DMS 273 (cell line): Measurements from ENCODE around the gene LRRC23.
A peak's percentile ranks its signal among the peaks of the same experiment; 100 is the strongest.
"Not testable (repeated sequence)": the region's sequence is repeated elsewhere in the genome, so short reads cannot be mapped to it uniquely, and the experiment has no call there.

Experiments used
- DNase-seq: peaks from one replicate; lab custom pipeline; 2025; ENCODE audit not compliant: unreplicated experiment; lab: John Stamatoyannopoulos, UW

LRRC23 gene

DNA sequence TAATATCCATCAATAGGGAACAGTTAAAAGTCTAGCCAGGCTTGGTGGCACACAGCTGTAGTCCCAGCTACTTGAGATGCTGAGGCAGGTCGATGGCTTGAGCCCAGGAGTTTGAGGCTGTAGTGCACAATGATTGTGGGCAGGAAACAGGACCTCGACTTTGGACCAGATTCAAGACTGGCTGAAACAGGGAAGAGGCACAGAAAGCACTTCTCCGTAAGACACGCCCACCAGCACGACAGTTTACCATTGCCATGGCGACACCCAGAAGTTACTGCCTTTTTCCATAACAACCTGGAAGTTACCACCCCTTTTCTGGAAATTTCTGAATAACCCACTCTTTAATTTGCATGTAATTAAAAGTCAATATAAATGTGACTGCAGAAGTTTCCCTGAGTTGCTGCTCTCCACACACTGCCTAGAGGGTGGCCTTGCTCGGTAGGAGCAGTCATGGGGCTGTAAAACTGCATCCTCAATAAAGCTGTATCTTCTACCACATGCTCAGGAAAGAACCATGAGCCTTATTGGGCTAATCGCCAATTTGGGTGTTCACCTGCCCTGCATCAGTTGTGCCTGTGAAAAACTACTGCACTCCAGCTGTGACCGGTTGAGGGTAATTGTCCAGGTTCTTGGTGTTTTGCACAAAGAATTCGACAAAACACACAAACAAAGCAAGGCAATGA, 4.6 kb upstream of the LRRC23 start:
- peak; percentile 21 for DNase-seq

DNA sequence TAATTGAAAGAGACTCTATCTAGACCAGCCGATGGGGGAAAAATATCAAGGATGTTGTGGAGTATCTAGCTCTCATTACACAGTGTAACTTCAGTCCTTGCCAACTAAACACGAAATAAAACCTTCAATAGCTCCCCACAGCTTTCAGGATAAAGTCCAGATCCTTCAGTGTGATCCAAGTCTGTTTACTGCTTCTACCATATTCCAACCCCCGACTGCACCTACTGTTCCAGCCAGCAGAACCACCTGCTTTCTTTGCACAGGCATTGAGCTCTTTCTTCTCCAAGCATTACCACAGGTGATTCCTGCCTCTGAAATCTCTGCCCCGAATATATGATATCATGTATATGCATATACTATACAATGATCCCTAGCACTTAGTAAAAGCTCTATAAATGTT, 2.2 kb upstream of the LRRC23 start:
- DNase-seq: no peak

DNA sequence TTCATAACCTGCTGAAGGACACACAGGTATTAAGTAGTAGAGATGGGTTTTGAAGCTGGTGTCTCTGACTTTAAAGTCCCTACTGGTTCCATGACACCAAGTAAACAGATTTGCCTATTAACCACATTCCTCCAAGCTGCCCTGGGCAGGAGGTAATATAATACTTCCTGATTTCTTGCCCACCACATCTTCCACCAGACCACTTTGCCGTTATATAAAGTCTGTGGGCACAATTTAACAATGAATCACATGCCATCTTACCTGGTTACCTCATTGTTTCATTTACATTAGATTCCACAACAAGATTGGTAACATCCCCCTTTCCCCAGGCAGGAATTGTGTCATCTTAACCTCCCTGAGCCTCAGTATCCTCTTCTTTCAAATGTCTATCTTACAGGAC, 900 bp upstream of the LRRC23 start:
- DNase-seq: no peak

DNA sequence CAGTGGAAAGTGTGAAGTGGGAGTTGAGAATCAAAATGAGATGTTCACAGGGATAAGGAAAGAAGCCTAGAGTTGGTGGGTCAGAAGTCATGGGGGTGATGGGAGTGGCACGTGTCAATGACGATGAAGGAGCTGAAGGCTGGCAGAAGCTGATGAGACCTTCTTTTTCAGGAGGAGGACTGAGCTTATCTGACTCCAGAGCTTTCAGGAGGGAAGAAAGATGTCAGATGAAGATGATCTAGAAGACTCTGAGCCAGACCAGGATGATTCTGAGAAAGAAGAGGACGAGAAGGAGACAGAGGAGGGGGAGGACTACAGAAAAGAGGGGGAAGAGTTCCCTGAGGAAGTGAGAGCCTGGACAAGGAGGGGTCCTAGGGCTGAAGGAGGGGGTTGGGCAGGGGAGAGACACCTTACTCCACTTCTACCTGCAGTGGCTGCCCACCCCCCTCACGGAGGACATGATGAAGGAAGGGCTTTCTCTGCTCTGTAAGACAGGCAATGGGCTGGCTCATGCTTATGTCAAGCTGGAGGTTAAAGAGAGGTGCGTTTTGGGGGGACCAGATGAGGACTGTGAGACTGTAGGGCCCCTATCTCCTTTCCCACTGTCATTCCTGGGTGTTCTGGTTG, 905 bp downstream of the LRRC23 start:
- DNase-seq: no peak

DNA sequence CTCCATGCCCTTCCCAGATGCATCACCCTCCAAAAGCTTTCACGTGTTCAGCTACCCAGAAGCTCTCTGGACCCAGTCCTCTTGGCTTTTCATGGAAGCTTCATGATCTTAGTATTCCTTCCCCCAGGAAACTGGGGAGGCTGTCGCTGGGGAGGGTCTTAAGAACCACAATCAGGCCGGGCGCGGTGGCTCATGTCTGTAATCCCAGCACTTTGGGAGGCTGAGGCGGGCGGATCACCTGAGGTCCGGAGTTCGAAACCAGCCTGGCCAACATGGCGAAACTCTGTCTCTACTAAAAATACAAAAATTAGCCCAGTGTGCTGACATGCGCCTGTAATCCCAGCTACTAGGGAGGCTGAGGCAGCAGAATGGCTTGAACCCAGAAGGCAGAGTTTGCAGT, 3.5 kb downstream of the LRRC23 start:
- DNase-seq: not testable (repeated sequence)

DNA sequence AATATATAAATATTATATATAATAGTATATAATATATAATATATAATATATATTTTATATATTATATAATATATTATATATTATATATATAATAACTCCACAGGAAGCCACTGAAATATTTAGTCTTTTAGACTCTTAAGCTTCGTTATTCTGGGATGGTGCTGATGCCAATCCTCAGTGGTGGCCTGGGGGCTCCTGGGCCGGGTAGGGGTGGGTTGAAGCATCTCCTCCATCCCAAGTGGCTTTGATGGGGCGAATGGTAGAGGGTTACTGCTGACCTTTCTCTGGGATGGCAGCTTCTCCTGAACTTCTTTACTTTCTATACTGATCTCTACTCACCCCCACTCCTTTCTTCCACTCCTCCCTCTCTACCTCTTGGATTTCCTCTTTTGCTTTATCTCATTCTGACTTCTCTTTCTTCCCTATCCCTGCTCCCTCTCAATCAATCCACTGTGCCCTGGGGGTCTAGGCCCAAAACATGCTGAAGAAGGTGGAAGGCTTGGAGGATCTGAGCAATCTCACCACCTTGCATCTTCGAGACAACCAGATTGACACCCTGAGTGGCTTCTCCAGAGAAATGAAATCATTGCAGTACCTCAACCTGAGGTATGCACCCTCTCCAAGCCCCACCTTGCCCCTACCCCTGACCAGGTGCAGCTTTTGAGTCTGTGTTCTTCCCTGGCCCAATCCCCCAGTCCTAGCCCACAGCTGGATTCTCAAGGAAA, 5.0 kb downstream of the LRRC23 start:
- no peak for DNase-seq

DNA sequence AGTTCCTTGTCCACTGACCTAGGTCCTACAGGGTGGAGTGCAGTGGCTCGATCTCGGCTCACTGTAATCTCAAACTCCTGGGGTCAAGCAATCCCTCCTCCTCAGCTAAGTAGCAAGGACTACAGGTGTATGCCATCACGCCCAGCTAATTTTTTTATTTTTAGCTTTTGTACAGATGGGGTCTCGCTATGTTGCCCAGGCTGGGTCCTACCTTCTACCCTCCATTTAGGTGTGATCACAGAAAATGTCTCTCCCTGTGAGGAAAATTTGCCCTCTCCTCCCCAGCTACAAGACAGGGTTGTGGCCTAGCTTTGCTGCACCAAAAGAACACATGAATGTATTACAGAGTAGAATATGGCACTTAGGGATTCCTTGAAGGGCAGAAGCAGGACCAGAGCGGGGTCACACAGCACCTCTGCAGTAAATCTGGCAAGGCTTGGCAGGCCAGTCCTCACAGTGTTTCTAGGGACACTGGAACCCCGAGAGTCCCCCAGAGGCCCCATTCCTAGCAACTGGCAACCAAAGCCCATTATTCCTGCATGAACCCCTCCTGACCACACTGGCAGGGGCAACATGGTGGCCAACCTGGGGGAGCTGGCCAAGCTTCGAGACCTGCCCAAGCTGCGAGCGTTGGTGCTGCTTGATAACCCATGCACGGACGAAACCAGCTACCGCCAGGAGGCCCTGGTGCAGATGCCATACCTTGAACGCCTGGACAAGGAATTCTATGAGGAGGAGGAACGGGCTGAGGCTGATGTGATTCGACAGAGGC, 7.7 kb downstream of the LRRC23 start:
- no peak for DNase-seq

DNA sequence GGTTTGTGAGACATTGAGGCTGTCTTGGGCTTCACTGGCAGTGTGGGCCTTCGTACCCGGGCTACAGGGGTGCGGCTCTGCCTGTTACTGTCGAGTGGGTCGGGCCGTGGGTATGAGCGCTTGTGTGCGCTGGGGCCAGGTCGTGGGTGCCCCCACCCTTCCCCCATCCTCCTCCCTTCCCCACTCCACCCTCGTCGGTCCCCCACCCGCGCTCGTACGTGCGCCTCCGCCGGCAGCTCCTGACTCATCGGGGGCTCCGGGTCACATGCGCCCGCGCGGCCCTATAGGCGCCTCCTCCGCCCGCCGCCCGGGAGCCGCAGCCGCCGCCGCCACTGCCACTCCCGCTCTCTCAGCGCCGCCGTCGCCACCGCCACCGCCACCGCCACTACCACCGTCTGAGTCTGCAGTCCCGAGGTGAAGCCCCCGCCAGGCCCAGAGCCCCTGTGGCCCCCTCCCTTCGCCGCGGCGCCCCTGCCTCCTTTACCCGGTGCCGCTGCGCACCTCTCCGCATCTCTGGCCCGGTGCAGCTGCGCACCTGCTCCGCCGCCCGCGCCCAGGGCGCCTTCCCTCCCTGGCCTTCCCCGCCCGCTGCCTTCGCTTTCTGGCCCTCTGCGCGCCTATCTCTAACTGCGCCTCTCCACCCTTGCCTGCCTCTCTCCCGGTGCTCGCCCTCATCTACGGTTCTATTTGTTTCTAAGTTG, 9.8 kb downstream of the LRRC23 start, which contains the start of gene ENO2:
ENO2 (plus strand) TSS at position 335 of the 701 bp plus-strand sequence. CDS start 1,253 bp downstream, outside the sequence.
- DNase-seq: peak; percentile 60

DNA sequence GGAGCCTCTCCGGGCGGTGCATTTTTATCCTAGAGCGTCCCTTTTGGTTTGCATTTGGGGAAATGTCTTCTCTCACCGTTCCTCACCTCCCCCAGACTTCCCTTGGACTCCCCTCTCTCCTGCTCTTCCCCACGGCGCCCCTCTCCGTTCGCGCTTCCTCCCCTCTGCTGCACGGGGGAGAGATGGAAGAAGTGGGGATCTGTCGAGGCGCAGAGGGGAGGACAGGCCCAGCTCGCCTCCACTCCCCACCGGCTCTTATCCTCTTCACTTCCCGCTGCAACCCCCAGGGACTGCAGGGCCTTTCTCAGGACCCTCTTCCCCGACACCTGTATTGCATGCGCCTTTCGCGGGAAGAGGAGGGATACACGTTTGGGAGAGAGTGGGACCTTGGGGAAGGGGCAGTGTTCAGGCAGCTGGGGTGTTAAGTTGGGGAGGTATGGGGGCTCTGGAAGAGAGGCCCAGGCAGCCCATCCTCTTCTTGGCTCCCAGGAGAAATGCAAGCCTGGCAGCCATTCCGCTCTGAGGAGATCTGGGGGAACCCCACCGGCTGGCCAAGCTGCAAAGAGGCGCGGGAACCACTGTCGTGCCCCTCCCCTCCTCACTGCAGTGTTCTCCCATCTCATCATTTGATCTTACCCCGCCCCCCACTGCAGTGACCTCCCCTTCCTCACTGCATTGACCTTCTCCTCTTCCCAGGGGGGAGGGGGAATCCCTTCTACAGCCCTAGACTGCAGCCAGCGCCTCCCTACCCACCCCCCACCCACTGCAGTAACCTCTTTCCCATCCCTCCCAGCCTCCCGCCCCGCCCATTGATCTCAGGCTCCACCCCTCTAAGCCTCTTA, 10.5 kb downstream of the LRRC23 start:
- no peak for DNase-seq

DNA sequence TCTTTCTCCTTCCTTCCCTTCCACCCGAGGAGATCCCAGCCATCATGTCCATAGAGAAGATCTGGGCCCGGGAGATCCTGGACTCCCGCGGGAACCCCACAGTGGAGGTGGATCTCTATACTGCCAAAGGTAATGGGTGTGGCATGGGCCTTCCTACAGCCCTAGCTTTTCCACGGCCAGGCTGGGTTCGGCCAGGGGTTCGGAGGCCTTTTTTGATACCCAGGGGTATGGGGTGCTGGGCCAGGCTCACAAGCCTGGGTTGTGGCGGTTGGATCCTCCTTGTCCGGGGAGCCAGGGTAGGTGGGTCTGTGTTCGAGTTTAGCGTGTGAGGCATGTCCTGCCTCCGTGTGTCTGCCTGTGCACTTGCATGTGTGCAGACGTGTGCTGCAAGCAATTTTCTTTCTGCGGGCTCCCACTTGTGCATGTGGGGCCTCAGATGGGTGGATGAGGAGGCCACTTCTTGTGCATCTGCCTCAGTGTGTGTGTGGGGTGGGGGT, 11.2 kb downstream of the LRRC23 start:
- DNase-seq: no peak

DNA sequence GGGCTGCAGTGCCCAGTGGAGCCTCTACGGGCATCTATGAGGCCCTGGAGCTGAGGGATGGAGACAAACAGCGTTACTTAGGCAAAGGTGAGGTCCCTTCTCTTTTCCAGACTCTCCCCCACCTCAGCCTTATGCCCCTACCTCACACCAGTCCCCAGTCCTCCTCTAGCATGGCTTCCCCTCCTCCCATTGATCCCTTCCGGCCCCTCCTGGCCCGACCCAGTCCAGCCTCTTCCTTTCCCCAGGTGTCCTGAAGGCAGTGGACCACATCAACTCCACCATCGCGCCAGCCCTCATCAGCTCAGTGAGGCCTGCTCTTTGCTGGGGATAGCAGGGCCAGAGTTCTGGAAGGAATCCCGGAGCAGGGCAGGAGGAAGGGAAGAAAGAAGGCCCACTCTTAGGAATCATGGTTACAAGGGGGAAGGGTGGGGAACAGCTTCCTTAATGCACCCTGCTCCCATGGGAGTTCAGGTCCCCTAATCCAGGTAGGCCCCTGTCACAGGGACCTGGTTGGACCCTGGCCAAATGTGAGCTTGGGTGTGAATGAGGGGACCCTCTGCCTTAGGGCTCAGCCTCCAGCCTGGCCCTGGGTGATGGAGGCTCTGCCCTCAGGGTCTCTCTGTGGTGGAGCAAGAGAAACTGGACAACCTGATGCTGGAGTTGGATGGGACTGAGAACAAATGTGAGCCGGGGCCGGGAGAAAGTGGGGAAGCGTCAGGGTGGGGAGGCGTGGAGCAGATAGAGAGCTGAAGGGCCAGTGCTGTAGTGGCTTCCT, 12.0 kb downstream of the LRRC23 start:
- no peak for DNase-seq

DNA sequence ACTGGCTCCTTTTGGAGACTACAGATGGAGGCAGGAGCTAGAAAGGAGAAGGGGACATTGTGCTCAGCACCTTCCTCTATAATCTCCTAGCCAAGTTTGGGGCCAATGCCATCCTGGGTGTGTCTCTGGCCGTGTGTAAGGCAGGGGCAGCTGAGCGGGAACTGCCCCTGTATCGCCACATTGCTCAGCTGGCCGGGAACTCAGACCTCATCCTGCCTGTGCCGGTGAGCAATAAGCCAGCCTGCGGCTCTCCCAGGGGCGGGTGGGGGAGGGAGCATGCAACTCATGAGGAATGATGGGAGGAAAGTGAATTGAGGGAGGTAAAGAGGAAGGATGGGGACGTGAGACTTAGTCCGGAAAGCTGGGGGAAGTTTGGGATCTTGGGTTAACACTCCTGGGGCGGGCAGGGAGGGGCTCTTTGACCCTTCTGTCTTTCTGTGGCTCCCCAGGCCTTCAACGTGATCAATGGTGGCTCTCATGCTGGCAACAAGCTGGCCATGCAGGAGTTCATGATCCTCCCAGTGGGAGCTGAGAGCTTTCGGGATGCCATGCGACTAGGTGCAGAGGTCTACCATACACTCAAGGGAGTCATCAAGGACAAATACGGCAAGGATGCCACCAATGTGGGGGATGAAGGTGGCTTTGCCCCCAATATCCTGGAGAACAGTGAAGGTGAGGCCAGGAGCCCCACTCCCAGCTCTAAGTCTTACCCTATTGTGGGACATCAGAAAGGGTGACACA, 13.0 kb downstream of the LRRC23 start:
- DNase-seq: no peak

DNA sequence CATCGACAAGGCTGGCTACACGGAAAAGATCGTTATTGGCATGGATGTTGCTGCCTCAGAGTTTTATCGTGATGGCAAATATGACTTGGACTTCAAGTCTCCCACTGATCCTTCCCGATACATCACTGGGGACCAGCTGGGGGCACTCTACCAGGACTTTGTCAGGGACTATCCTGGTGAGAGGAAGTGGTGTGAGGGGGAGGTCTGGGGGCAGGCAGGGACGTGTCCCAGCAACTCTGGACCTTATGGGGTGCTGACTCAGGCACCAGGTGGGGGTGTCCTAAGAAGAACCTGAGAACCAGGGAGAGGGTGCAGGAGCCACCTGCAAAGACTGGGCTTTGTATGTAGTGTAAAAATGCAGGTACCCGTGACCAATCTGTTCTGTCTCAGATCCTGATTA, 15.0 kb downstream of the LRRC23 start:
- no peak for DNase-seq

DNA sequence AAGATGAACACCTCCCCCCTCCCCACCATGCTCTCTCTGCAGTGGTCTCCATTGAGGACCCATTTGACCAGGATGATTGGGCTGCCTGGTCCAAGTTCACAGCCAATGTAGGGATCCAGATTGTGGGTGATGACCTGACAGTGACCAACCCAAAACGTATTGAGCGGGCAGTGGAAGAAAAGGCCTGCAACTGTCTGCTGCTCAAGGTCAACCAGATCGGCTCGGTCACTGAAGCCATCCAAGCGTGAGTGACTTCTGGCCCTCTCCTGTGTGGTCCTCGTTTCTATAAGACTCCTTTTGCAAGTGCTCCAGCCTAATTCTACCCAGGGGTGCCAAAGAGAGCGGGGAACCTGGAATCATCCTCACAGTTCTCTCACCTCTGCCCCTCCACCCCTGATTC, 16.9 kb downstream of the LRRC23 start:
- DNase-seq: no peak

DNA sequence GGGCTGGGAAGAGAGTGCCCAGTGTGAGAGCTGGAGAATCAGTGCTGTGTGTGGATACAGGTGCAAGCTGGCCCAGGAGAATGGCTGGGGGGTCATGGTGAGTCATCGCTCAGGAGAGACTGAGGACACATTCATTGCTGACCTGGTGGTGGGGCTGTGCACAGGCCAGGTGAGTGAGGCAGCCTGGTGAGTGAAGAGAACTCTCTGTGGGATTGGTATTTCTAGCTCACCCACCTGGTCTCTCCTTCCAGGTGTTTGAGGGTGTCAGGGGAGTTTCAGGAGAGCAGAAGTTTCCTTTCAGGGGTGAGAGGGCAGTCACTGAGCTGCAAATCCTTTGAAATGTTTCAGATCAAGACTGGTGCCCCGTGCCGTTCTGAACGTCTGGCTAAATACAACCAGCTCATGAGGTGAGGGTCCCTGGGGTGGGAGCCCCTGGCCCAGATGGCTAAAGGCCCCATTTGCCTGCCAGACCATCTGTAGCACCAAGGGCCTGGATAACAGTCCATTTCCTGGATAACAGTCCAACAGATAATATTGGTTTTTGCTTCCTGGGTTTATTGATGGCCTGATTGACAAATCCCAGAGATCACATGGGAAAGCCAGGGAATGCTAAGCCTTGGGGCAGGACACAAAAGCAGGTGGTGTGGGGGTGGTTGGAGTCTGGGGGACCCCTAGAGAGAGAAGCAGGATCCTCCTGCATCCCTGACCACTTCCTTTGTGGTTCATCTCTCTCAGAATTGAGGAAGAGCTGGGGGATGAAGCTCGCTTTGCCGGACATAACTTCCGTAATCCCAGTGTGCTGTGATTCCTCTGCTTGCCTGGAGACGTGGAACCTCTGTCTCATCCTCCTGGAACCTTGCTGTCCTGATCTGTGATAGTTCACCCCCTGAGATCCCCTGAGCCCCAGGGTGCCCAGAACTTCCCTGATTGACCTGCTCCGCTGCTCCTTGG, 17.6 kb downstream of the LRRC23 start:
- no peak for DNase-seq

DNA sequence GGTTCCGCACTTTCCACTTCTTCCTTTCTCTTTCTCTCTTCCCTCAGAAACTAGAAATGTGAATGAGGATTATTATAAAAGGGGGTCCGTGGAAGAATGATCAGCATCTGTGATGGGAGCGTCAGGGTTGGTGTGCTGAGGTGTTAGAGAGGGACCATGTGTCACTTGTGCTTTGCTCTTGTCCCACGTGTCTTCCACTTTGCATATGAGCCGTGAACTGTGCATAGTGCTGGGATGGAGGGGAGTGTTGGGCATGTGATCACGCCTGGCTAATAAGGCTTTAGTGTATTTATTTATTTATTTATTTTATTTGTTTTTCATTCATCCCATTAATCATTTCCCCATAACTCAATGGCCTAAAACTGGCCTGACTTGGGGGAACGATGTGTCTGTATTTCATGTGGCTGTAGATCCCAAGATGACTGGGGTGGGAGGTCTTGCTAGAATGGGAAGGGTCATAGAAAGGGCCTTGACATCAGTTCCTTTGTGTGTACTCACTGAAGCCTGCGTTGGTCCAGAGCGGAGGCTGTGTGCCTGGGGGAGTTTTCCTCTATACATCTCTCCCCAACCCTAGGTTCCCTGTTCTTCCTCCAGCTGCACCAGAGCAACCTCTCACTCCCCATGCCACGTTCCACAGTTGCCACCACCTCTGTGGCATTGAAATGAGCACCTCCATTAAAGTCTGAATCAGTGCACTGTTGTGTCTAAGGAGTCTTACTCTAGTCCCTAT, 18.5 kb downstream of the LRRC23 start:
- no peak for DNase-seq

DNA sequence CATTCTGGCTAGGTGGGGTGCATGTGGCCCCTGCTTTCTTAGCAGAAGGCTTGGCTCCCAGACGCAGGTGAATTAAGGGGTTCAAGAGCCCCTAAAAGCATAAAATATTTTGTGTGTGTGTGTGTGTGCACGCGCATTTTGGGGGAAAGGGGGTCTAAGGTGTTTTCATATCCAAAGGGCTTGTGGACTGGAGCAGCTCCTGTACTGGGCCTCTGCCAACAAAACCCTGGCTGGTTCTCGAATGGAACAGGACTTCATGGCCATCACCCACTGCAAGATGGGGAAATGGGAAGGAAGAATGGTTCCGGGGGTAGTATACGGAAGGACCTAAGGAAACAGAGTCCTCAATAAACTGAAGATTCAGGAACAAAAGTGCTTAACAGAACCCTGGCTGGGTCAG, 19.2 kb downstream of the LRRC23 start:
- no peak for DNase-seq
